Suprapubic skin (tissue), 3 donors: ENCODE data around the gene VASP.

ENCODE experiments used
- CTCF ChIP-seq, 2 donors: fragments of 200-600 bp in 1 of 2; fragments of 450-650 bp in 1 of 2; sonication (generic) in 1 of 2; IDR thresholded peaks; one replicate each; pipeline ENCODE4 v1.5.1; 2016 to 2019; ENCODE audit warnings: antibody characterized with exemption in 2 of 2, mild to moderate bottlenecking in 1 of 2, moderate library complexity in 1 of 2
- POLR2A ChIP-seq, 2 donors: fragments of 450-650 bp; IDR thresholded peaks; one replicate each; pipeline ENCODE4 v1.6.1; 2017; ENCODE audit warnings: antibody characterized with exemption in 2 of 2, mild to moderate bottlenecking in 2 of 2, moderate library complexity in 2 of 2

- TF ChIP-seq CTCF (IDR thresholded peaks at IDR 0.05) (no peak), POLR2A (IDR thresholded peaks at IDR 0.05) (no peak)
These were observed 29.4 kb upstream of the VASP start for GRCh38 chr19:45477713-45478453.
